Vagina (tissue), 2 donors: ENCODE results near the gene AHDC1. TPM values are rescaled to one million over a fixed set of nuclear protein-coding genes. Genes with fewer than 3 reads are reported as not detected.
A peak's percentile ranks its signal among the peaks of the same experiment; 100 is the strongest.

ENCODE experiments used
- DNase-seq, 2 donors: peaks; one replicate each; pipeline ENCODE4 v3.0.0-alpha.2; 2017; ENCODE audit errors: extremely low spot score in 2 of 2
- H3K27ac ChIP-seq: fragments of 200-600 bp; sonication (generic); one replicate; pipeline ENCODE4 v1.5.1; 2019
- H3K27me3 ChIP-seq: fragments of 200-600 bp; sonication (generic); one replicate; pipeline ENCODE4 v1.5.1; 2019
- H3K36me3 ChIP-seq, 2 donors: fragments of 200-600 bp; sonication (generic); one replicate each; pipeline ENCODE4 v1.5.1; 2017 to 2019
- H3K4me1 ChIP-seq: fragments of 200-600 bp; sonication (generic); one replicate; pipeline ENCODE4 v1.5.1; 2019
- H3K4me3 ChIP-seq, 2 donors: fragments of 200-600 bp; sonication (generic); 1 replicate in 1 of 2; 2 replicates in 1 of 2; pipeline ENCODE4 v1.5.1; 2016 to 2019
- H3K9me3 ChIP-seq: fragments of 200-600 bp; sonication (generic); one replicate; pipeline ENCODE4 v1.5.1; 2019
- CTCF ChIP-seq, 3 experiments: fragments of 450-650 bp in 2 of 3; fragments of 200-600 bp in 1 of 3; sonication (generic) in 1 of 3; IDR thresholded peaks; one replicate each; pipeline ENCODE4 v1.5.1; 2017 to 2019; ENCODE audit warnings: antibody characterized with exemption in 3 of 3, mild to moderate bottlenecking in 2 of 3, moderate library complexity in 2 of 3
- POLR2A ChIP-seq, 2 donors: fragments of 450-650 bp; IDR thresholded peaks; one replicate each; pipeline ENCODE4 v1.6.1; 2017; ENCODE audit warnings: antibody characterized with exemption in 2 of 2, mild to moderate bottlenecking in 2 of 2, moderate library complexity in 2 of 2
- POLR2AphosphoS5 ChIP-seq, 2 donors: sonication (generic); formaldehyde crosslinking; IDR thresholded peaks; one replicate each; pipeline ENCODE4 v1.9.0; 2017; ENCODE audit warnings: antibody characterized with exemption in 2 of 2, mild to moderate bottlenecking in 2 of 2, low read depth in 1 of 2; ENCODE audit not compliant: insufficient read depth in 1 of 2
- intact Hi-C: fragments of 100-400 bp; cut with DNase I; formaldehyde crosslinking; loops from one replicate; pipeline ENCODE4 v1.15.1; 2023
- total RNA-seq: library from RNA; depleted of rRNA; stranded (reverse); fragments of >200 nt; gene quantifications from one replicate; pipeline ENCODE4 v1.2.3, GENCODE V29; 2016

The AHDC1 gene
- total RNA-seq, 1 donor from 2014 or later = 62.4 TPM

DNA sequence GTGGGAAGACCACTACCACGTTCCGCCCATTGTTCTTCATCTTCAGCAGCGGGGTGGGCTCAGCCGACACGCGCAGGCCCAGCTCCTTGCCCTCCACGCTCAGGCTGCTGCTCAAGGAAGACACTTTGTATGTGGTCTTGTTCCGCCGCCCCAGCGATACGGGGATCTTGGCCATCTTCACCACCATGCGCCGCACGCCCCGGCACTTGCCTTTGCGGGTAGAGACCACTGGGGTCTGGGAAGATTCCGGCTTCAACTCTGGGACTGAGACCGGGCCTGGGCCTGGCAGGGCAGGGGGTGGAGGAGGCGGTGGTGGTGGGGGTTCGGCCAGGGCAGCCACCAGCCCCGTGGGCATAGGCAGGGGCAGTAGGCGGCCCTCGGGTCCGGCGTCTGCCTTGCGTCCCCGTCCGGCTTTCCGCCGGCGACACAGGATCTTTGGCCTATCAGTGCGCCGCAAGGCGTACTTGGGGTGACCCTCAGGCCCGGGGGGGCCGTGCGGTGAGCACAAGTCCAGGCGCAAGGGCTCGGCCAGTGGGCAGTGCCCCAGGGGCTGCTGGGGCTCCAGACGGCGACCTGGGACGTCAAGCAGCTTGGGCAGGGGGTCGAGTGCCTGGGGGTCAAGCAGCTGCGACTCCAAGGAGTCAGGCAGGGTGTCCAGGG is 53.3 kb downstream of the AHDC1 start:
- Histone ChIP-seq H3K4me1 (peaks cover 42% of the 10 kb centered on the region), H3K27me3 (no peaks in the 10 kb centered on the region), H3K27ac (no peak overlapping the region), H3K36me3 (peaks cover 0 to 64% of the 10 kb centered on the region in 2 donors), H3K9me3 (no peaks in the 10 kb centered on the region), H3K4me3 (no peak overlapping the region)
- no peak for DNase-seq
- TF ChIP-seq CTCF (IDR thresholded peaks at IDR 0.05) (no peak), POLR2A (IDR thresholded peaks at IDR 0.05) (no peak)
- intact Hi-C loops = no loop called here

DNA sequence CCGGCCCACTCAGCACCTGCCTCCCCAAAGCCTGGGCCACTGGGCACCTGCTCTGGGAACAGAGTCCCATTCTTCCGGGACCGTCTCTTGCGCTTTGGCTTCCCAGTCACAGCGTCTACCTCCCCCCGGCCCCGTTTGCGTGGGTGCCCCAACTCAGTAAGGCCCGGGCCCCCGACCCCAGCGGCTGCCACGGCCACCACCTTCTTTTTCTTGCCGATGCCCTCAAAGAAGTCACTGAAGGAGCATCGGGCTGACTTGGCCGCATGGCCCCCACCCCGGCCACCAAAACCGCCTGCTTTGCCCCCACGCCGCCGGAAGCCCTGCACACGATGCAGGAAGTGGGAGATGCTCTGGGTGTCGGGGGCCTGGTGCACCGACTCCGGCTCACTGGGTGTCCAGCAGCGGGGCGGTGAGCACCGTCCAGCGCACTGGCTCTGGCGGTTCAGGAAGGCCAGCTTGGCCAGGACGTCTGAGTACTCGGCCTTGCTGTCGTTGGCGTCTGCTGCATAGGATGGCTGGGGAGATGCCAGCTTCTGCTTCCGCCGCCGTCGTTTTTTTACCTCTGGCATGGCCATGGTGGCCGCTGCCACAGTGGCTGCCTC is 54.0 kb downstream of the AHDC1 start:
- H3K4me1 ChIP-seq = peaks cover 42% of the 10 kb centered on the region
- intact Hi-C loops = no loop called here
- no peak for DNase-seq
- H3K9me3 ChIP-seq = no peaks in the 10 kb centered on the region
- TF ChIP-seq CTCF (IDR thresholded peaks at IDR 0.05) = no peak
- no peak for TF ChIP-seq POLR2A (IDR thresholded peaks at IDR 0.05)
- TF ChIP-seq POLR2AphosphoS5 (IDR thresholded peaks at IDR 0.05; ENCODE audit: insufficient read depth in 1 of 2, low read depth in 1 of 2) = no peak
- H3K36me3 ChIP-seq = peaks cover 0 to 64% of the 10 kb centered on the region in 2 donors
- H3K27me3 ChIP-seq = no peaks in the 10 kb centered on the region
- no peak overlapping the region for H3K27ac ChIP-seq
- no peak overlapping the region for H3K4me3 ChIP-seq

GRCh38 chr1:27548858-27549719 is 54.9 kb downstream of the AHDC1 start:
- intact Hi-C loops = no loop called here

GRCh38 chr1:27548136-27548853 is 55.6 kb downstream of the AHDC1 start:
- Histone ChIP-seq H3K36me3 (peaks cover 0 to 64% of the 10 kb centered on the region in 2 donors), H3K4me3 (no peak overlapping the region), H3K27ac (peak overlapping the region; percentile 99), H3K4me1 (peaks cover 50% of the 10 kb centered on the region), H3K9me3 (no peaks in the 10 kb centered on the region), H3K27me3 (no peaks in the 10 kb centered on the region)
- no peak for DNase-seq
- TF ChIP-seq POLR2A (IDR thresholded peaks at IDR 0.05) (no peak), CTCF (IDR thresholded peaks at IDR 0.05) (no peak), POLR2AphosphoS5 (IDR thresholded peaks at IDR 0.05; ENCODE audit: insufficient read depth in 1 of 2, low read depth in 1 of 2) (no peak)
- intact Hi-C loops = no loop called here

More at GRCh38 chr1:27548858-27549719, 54.9 kb downstream of the AHDC1 start:
- peaks cover 0 to 64% of the 10 kb centered on the region in 2 donors for H3K36me3 ChIP-seq
- peaks cover 42% of the 10 kb centered on the region for H3K4me1 ChIP-seq
- H3K27ac ChIP-seq = no peak overlapping the region
- H3K27me3 ChIP-seq = no peaks in the 10 kb centered on the region
- DNase-seq = no peak
- TF ChIP-seq CTCF (IDR thresholded peaks at IDR 0.05) = no peak
- TF ChIP-seq POLR2A (IDR thresholded peaks at IDR 0.05) = no peak
- TF ChIP-seq POLR2AphosphoS5 (IDR thresholded peaks at IDR 0.05; ENCODE audit: insufficient read depth in 1 of 2, low read depth in 1 of 2) = no peak
- no peak overlapping the region for H3K4me3 ChIP-seq
- no peaks in the 10 kb centered on the region for H3K9me3 ChIP-seq
